ENCODE data around the gene LRP1B.

Gene LRP1B

DNA sequence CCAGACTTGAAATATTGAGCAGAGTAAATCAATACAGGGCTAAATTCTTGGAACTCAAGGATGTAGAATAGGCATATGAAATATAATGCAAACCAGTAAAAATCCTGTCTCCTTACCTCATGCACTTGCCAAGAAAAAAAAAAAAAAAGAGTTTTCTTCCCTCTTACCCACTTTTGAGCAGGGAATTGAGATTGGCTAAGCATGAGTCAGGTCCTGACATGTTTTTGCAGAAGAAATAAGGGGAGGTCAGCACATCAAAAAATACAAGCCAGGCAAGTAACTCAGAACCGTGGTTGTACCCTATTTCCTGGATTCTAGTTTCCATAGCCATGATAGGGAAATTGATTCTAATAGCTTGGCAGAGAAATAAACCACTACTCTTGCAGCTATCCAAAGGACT, 1526.7 kb downstream of the LRP1B start:
- Histone ChIP-seq H3K79me2 (ENCODE audit: insufficient read depth, low read length) (no peaks in the 10 kb centered on the region), H3K36me3 (ENCODE audit: insufficient read depth, low read length) (no peaks in the 10 kb centered on the region), H3K9me2 (ENCODE audit: low read depth, low read length) (no peaks in the 10 kb centered on the region), H3K27me3 (ENCODE audit: insufficient read depth, low read length) (no peaks in the 10 kb centered on the region), H3K9me3 (ENCODE audit: low read length) (no peaks in the 10 kb centered on the region), H3F3A (ENCODE audit: insufficient read depth, low read length) (no peaks in the 10 kb centered on the region), H3K4me3 (ENCODE audit: low read depth, low read length, poor library complexity, severe bottlenecking) (no peak overlapping the region), H3K9ac (ENCODE audit: low read length) (no peak overlapping the region), H4K20me1 (ENCODE audit: insufficient read depth, low read length) (no peaks in the 10 kb centered on the region), H3K4me1 (ENCODE audit: insufficient read depth, low read length, severe bottlenecking) (no peaks in the 10 kb centered on the region), H2AFZ (ENCODE audit: low read length) (no peak overlapping the region), H3K27ac (ENCODE audit: low read depth, low read length, poor library complexity, severe bottlenecking) (no peak overlapping the region), H3K4me2 (ENCODE audit: low read length) (no peak overlapping the region)
- TF ChIP-seq, protein P1, sequence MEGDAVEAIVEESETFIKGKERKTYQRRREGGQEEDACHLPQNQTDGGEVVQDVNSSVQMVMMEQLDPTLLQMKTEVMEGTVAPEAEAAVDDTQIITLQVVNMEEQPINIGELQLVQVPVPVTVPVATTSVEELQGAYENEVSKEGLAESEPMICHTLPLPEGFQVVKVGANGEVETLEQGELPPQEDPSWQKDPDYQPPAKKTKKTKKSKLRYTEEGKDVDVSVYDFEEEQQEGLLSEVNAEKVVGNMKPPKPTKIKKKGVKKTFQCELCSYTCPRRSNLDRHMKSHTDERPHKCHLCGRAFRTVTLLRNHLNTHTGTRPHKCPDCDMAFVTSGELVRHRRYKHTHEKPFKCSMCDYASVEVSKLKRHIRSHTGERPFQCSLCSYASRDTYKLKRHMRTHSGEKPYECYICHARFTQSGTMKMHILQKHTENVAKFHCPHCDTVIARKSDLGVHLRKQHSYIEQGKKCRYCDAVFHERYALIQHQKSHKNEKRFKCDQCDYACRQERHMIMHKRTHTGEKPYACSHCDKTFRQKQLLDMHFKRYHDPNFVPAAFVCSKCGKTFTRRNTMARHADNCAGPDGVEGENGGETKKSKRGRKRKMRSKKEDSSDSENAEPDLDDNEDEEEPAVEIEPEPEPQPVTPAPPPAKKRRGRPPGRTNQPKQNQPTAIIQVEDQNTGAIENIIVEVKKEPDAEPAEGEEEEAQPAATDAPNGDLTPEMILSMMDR (IDR thresholded peaks at IDR 0.05; ENCODE audit: low read length): no peak
- TF ChIP-seq EZH2 (IDR thresholded peaks at IDR 0.05; ENCODE audit: borderline replicate concordance, low read length): no peak

- Histone ChIP-seq H2AFZ (ENCODE audit: low read length) (no peak overlapping the region), H3K27ac (ENCODE audit: low read depth, low read length, poor library complexity, severe bottlenecking) (no peak overlapping the region), H3K9me3 (ENCODE audit: low read length) (no peaks in the 10 kb centered on the region), H3K4me2 (ENCODE audit: low read length) (no peak overlapping the region), H3K27me3 (ENCODE audit: insufficient read depth, low read length) (no peaks in the 10 kb centered on the region), H3K4me3 (ENCODE audit: low read depth, low read length, poor library complexity, severe bottlenecking) (no peak overlapping the region), H3K36me3 (ENCODE audit: insufficient read depth, low read length) (no peaks in the 10 kb centered on the region), H3F3A (ENCODE audit: insufficient read depth, low read length) (no peaks in the 10 kb centered on the region), H3K79me2 (ENCODE audit: insufficient read depth, low read length) (no peaks in the 10 kb centered on the region), H3K9me2 (ENCODE audit: low read depth, low read length) (no peaks in the 10 kb centered on the region), H4K20me1 (ENCODE audit: insufficient read depth, low read length) (no peaks in the 10 kb centered on the region), H3K9ac (ENCODE audit: low read length) (no peak overlapping the region), H3K4me1 (ENCODE audit: insufficient read depth, low read length, severe bottlenecking) (no peaks in the 10 kb centered on the region)
- TF ChIP-seq EZH2 (IDR thresholded peaks at IDR 0.05; ENCODE audit: borderline replicate concordance, low read length): no peak
- TF ChIP-seq, protein P1 (IDR thresholded peaks at IDR 0.05; ENCODE audit: low read length): no peak
Observed at GRCh38 chr2:140603416-140603815, 1527.4 kb downstream of the LRP1B start.

DNA sequence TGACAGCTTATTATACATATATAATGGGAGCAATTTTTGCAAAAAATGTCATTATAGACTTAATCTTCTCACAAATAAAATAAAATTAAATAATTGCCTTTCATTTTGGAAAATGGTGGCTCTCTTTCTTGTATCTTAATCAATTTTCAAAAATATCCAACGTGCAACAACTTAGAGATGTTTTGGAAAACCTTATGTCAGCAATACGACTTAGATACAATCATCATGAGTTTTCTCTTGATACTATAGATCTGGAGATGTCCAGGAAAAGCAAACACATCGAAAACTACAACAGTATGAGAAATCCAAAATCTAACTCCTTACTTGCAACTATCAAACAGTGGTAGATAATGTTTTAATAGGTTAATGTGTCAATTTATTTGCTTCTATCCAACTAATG, 1529.0 kb downstream of the LRP1B start:
- Histone ChIP-seq H3K27ac (ENCODE audit: low read depth, low read length, poor library complexity, severe bottlenecking) (no peak overlapping the region), H3K4me2 (ENCODE audit: low read length) (no peak overlapping the region), H3K36me3 (ENCODE audit: insufficient read depth, low read length) (no peaks in the 10 kb centered on the region), H3K27me3 (ENCODE audit: insufficient read depth, low read length) (no peaks in the 10 kb centered on the region), H3K9me2 (ENCODE audit: low read depth, low read length) (no peaks in the 10 kb centered on the region), H4K20me1 (ENCODE audit: insufficient read depth, low read length) (no peaks in the 10 kb centered on the region), H3F3A (ENCODE audit: insufficient read depth, low read length) (no peaks in the 10 kb centered on the region), H3K79me2 (ENCODE audit: insufficient read depth, low read length) (no peaks in the 10 kb centered on the region), H3K9me3 (ENCODE audit: low read length) (no peaks in the 10 kb centered on the region), H2AFZ (ENCODE audit: low read length) (no peak overlapping the region), H3K4me3 (ENCODE audit: low read depth, low read length, poor library complexity, severe bottlenecking) (no peak overlapping the region), H3K4me1 (ENCODE audit: insufficient read depth, low read length, severe bottlenecking) (no peaks in the 10 kb centered on the region), H3K9ac (ENCODE audit: low read length) (no peak overlapping the region)
- TF ChIP-seq EZH2 (IDR thresholded peaks at IDR 0.05; ENCODE audit: borderline replicate concordance, low read length): no peak
- TF ChIP-seq, protein P1 (IDR thresholded peaks at IDR 0.05; ENCODE audit: low read length): no peak
